HCT116 (cell line): ENCODE measurements around the gene INSRR. TPM values are rescaled to one million over a fixed set of nuclear protein-coding genes. Genes with fewer than 3 reads are reported as not detected.

Source experiments
- ATAC-seq: fragments of 200-7000 bp; cut with Tn5 transposase; 2 replicates; pipeline ENCODE4 v1.9.1; 2020; ENCODE audit warnings: mild to moderate bottlenecking, moderate library complexity
- BruUV-seq: library from RNA; stranded (reverse); fragments of 400-500 nt; replicated peaks from 2 replicates; lab custom pipeline; 2021; lab: Mats Ljungman, UMichigan
- CTCF ChIA-PET: fragments of 300-600 bp; sonication (Branson Sonifier 250); formaldehyde crosslinking; loops from one replicate; lab custom pipeline; 2021; ENCODE audit warnings: antibody characterized with exemption; lab: Charles Lee
- POLR2A ChIA-PET: fragments of 300-600, 350-600 bp; sonication (Branson Sonifier 250); formaldehyde crosslinking; loops from one replicate; lab custom pipeline; 2021; ENCODE audit warnings: antibody characterized with exemption; lab: Charles Lee
- RAD21 ChIA-PET, 2 experiments: fragments of 300-600 bp; sonication (Branson Sonifier 250); formaldehyde crosslinking; loops; one replicate each; lab custom pipeline; 2023; ENCODE audit warnings: low total read pairs in 2 of 2; ENCODE audit not compliant: uncharacterized antibody in 2 of 2, unreplicated experiment in 2 of 2, low non-redundant PET in 1 of 2; lab: Charles Lee
- DNase-seq: peaks from one replicate; pipeline ENCODE4 v3.0.0-alpha.2; 2010; ENCODE audit warnings: low read depth, low spot score
- H2AFZ ChIP-seq: fragments of 200-600 bp; shearing (Covaris generic), sonication (generic); 2 replicates; pipeline ENCODE4 v1.6.1; 2017; ENCODE audit warnings: low read depth, mixed run types, mixed read lengths, antibody characterized with exemption, low read length; ENCODE audit not compliant: poor library complexity, severe bottlenecking
- H3K27ac ChIP-seq: 2 replicates; pipeline ENCODE4 v1.5.1; 2012; ENCODE audit warnings: low read depth, low read length
- H3K27me3 ChIP-seq: fragments of 200-600 bp; sonication (generic); 2 replicates; pipeline ENCODE4 v1.6.1; 2016; ENCODE audit warnings: mixed run types, low read length, mixed read lengths; ENCODE audit not compliant: insufficient read depth
- H3K36me3 ChIP-seq, 2 experiments: fragments of 200-500 bp in 1 of 2; fragments of 200-600 bp in 1 of 2; sonication (Bioruptor generic) in 1 of 2; sonication (generic) in 1 of 2; 2 replicates each; pipeline versions ENCODE4 v1.5.1 to v1.6.1; 2014 to 2016; ENCODE audit warnings: low read length in 2 of 2, inconsistent platforms in 1 of 2, mixed read lengths in 1 of 2, mixed run types in 1 of 2; ENCODE audit not compliant: insufficient read depth in 2 of 2, control insufficient read depth in 1 of 2
- H3K4me1 ChIP-seq, 2 experiments: fragments of 200-600 bp in 1 of 2; sonication (generic) in 1 of 2; 2 replicates each; pipeline versions ENCODE4 v1.5.1 to v1.6.1; 2012 to 2017; ENCODE audit warnings: low read length in 2 of 2, inconsistent platforms in 1 of 2, mild to moderate bottlenecking in 1 of 2, mixed read lengths in 1 of 2, mixed run types in 1 of 2, moderate library complexity in 1 of 2; ENCODE audit not compliant: insufficient read depth in 2 of 2, control insufficient read depth in 1 of 2
- H3K4me2 ChIP-seq: fragments of 200-600 bp; sonication (generic); 2 replicates; pipeline ENCODE4 v1.6.1; 2017; ENCODE audit warnings: mixed run types, low read length, mixed read lengths
- H3K4me3 ChIP-seq, 2 experiments: fragments of 200-600 bp in 1 of 2; sonication (generic) in 1 of 2; replicated peaks in 1 of 2; 2 replicates each; pipeline ENCODE4 v1.5.1; 2011 to 2016; ENCODE audit warnings: low read length in 2 of 2, control low read depth in 1 of 2, low read depth in 1 of 2, mild to moderate bottlenecking in 1 of 2, mixed read lengths in 1 of 2, mixed run types in 1 of 2
- H3K79me2 ChIP-seq: fragments of 200-600 bp; sonication (generic); 2 replicates; pipeline ENCODE4 v1.6.1; 2017; ENCODE audit warnings: mild to moderate bottlenecking, mixed run types, low read length, moderate library complexity, mixed read lengths; ENCODE audit not compliant: insufficient read depth
- H3K9ac ChIP-seq: fragments of 200-600 bp; sonication (generic); 2 replicates; pipeline ENCODE4 v1.6.1; 2016; ENCODE audit warnings: low read length, mixed read lengths
- H3K9me2 ChIP-seq: fragments of 200-600 bp; sonication (generic), shearing (Covaris generic); 2 replicates; pipeline ENCODE4 v1.6.1; 2017; ENCODE audit warnings: mixed run types, mild to moderate bottlenecking, moderate library complexity; ENCODE audit not compliant: insufficient read depth
- H3K9me3 ChIP-seq, 2 experiments: fragments of 200-500 bp in 1 of 2; fragments of 200-600 bp in 1 of 2; sonication (Bioruptor generic) in 1 of 2; sonication (generic) in 1 of 2; 2 replicates each; pipeline ENCODE4 v1.6.1; 2014 to 2017; ENCODE audit warnings: low read length in 2 of 2, mixed read lengths in 2 of 2, inconsistent platforms in 1 of 2, low read depth in 1 of 2, mild to moderate bottlenecking in 1 of 2, mixed run types in 1 of 2, moderate library complexity in 1 of 2; ENCODE audit not compliant: control insufficient read depth in 1 of 2, insufficient read depth in 1 of 2
- H4K20me1 ChIP-seq: fragments of 200-600 bp; sonication (generic), shearing (Covaris generic); 2 replicates; pipeline ENCODE4 v1.6.1; 2017; ENCODE audit warnings: mixed run types, mild to moderate bottlenecking, moderate library complexity; ENCODE audit not compliant: insufficient read depth
- CBX3 ChIP-seq: IDR thresholded peaks from 2 replicates; pipeline ENCODE4 v1.6.1; 2012; ENCODE audit warnings: low read depth
- CEBPB ChIP-seq: IDR thresholded peaks from 2 replicates; pipeline ENCODE4 v1.6.1; 2012; ENCODE audit warnings: low read depth
- POLR2AphosphoS5 ChIP-seq: IDR thresholded peaks from 2 replicates; pipeline ENCODE4 v1.6.1; 2011; ENCODE audit warnings: mild to moderate bottlenecking, low read depth, low read length, moderate library complexity
- RAD21 ChIP-seq: IDR thresholded peaks from 2 replicates; pipeline ENCODE4 v1.6.1; 2012; ENCODE audit warnings: low read depth, mild to moderate bottlenecking
- SIN3A ChIP-seq: IDR thresholded peaks from 2 replicates; pipeline ENCODE4 v1.6.1; 2012; ENCODE audit warnings: low read depth
- SRF ChIP-seq: IDR thresholded peaks from 2 replicates; pipeline ENCODE4 v1.6.1; 2012; ENCODE audit warnings: low read depth
- TCF7L2 ChIP-seq: IDR thresholded peaks from 2 replicates; pipeline ENCODE4 v1.7.0; 2011; ENCODE audit warnings: borderline replicate concordance, inconsistent platforms; ENCODE audit not compliant: insufficient read depth, insufficient read length; ENCODE audit errors: extremely low read depth
- intact Hi-C: fragments of 100-400 bp; cut with micrococcal nuclease; formaldehyde crosslinking; loops from 2 replicates; pipeline ENCODE4 v1.10.0; 2022
- total RNA-seq: library from RNA; stranded (reverse); gene quantifications from one replicate; pipeline ENCODE4 v1.2.1, GENCODE V29; 2021; ENCODE audit not compliant: unreplicated experiment
- TF ChIP-seq, protein P1 (sequence below): IDR thresholded peaks from 2 replicates; pipeline ENCODE4 v1.6.1; 2012
- TF ChIP-seq, protein P2 (sequence below): IDR thresholded peaks from 2 replicates; pipeline ENCODE4 v1.6.1; 2011; ENCODE audit warnings: mild to moderate bottlenecking, low read length, moderate library complexity; ENCODE audit not compliant: insufficient replicate concordance; ENCODE audit errors: extremely low read depth

The INSRR gene
- total RNA-seq, 1 experiment from 2014 or later, result not detected

DNA sequence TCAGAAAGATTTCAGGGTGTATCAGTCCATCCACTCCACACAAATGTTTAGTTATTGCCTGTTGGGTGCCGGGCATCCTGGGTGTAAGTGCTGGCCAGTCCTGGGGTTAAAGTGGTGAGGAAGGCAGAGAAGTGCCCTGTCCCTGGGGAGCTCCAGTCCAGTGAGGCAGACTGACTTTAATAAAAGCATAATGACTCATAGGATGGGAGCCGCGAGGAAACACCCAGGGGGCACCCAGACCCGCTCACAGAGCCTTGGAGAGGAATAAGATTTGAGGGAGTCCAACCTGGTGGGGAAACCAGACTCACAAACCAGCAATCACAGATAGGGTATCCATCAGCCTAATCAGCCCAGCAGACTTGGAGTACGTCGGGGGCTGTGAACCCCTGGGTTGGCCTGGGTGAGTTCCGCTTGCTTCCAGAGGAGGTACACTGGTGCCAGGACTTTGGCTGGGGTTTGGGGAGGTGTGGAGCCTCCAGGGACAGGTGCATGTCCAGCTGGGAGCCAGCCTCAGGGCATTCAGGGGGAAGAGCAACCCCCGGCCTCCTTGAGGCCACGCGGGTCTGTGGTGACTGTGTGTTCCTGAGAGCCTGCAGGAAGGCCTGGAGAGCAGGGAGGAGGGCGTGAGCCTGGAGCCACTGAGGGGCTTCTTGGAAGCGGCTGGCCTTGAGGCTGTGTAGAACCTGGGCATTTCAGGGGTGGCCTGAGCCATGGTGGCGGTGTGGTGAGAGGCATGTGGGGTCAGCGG is 38.3 kb upstream of the INSRR start:
- Histone ChIP-seq H3K9me2 (no peaks in the 10 kb centered on the region), H3K9ac (peak overlapping the region; percentile 65), H3K27ac (peak overlapping the region; percentile 88), H2AFZ (no peak overlapping the region), H3K79me2 (no peaks in the 10 kb centered on the region), H3K27me3 (no peaks in the 10 kb centered on the region), H3K4me1 (peaks cover 32 to 59% of the 10 kb centered on the region in 2 experiments), H4K20me1 (no peaks in the 10 kb centered on the region), H3K9me3 (no peaks in the 10 kb centered on the region), H3K36me3 (no peaks in the 10 kb centered on the region)
- POLR2A ChIA-PET, result interaction anchor here (0.6 kb wide), 1 partner anchor 798 kb away, joined by 3 read pairs; no protein-coding TSS in a partner anchor
- peak; percentile 58 for ATAC-seq
- no TSS peak for BruUV-seq
- RAD21 ChIA-PET, result no interaction called here
- intact Hi-C loops, result no loop called here
- CTCF ChIA-PET, result interaction anchor here (0.9 to 2.3 kb wide), 4 partner anchors 23 to 295 kb away, joined by 3 to 11 read pairs (median 5); no protein-coding TSS in a partner anchor
- TF ChIP-seq RAD21 (no peak), CEBPB (no peak)
- TF ChIP-seq, all 23 proteins: peak for 0
- peak overlapping the region; percentile 83 for H3K4me2 ChIP-seq
- peak overlapping the region; percentile 1 to 48; a peak in 3 of 4 replicates for H3K4me3 ChIP-seq
- DNase-seq, result no peak

GRCh38 chr1:156896490-156897033 is 37.6 kb upstream of the INSRR start:
- H4K20me1 ChIP-seq, result no peaks in the 10 kb centered on the region
- peak overlapping the region; percentile 65 for H3K9ac ChIP-seq
- intact Hi-C loops, result no loop called here
- ChIA-PET POLR2A (no interaction called here), CTCF (interaction anchor here (0.9 to 2.3 kb wide), 4 partner anchors 23 to 294 kb away, joined by 3 to 11 read pairs (median 5); no protein-coding TSS in a partner anchor), RAD21 (no interaction called here)
- peaks cover 32 to 63% of the 10 kb centered on the region in 2 experiments for H3K4me1 ChIP-seq
- no peaks in the 10 kb centered on the region for H3K27me3 ChIP-seq
- peak overlapping the region; percentile 83 for H3K4me2 ChIP-seq
- no peaks in the 10 kb centered on the region for H3K9me2 ChIP-seq
- no peaks in the 10 kb centered on the region for H3K36me3 ChIP-seq
- H3K27ac ChIP-seq, result peak overlapping the region; percentile 88
- no peaks in the 10 kb centered on the region for H3K79me2 ChIP-seq
- no TSS peak for BruUV-seq
- peak overlapping the region; percentile 6 to 48; a peak in 3 of 4 replicates for H3K4me3 ChIP-seq
- no peak overlapping the region for H2AFZ ChIP-seq
- ATAC-seq (peak; percentile 80), DNase-seq (peak; percentile 46)
- TF ChIP-seq CBX3 (no peak), SIN3A (no peak), SRF (no peak), POLR2AphosphoS5 (peak; percentile 18; the same call in 1 of the 2 replicates), TCF7L2 (peak; percentile 9)
- TF ChIP-seq, protein P1, sequence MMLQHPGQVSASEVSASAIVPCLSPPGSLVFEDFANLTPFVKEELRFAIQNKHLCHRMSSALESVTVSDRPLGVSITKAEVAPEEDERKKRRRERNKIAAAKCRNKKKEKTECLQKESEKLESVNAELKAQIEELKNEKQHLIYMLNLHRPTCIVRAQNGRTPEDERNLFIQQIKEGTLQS, result no peak
- TF ChIP-seq, protein P2, sequence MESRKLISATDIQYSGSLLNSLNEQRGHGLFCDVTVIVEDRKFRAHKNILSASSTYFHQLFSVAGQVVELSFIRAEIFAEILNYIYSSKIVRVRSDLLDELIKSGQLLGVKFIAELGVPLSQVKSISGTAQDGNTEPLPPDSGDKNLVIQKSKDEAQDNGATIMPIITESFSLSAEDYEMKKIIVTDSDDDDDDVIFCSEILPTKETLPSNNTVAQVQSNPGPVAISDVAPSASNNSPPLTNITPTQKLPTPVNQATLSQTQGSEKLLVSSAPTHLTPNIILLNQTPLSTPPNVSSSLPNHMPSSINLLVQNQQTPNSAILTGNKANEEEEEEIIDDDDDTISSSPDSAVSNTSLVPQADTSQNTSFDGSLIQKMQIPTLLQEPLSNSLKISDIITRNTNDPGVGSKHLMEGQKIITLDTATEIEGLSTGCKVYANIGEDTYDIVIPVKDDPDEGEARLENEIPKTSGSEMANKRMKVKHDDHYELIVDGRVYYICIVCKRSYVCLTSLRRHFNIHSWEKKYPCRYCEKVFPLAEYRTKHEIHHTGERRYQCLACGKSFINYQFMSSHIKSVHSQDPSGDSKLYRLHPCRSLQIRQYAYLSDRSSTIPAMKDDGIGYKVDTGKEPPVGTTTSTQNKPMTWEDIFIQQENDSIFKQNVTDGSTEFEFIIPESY, result no peak
- H3K9me3 ChIP-seq, result no peaks in the 10 kb centered on the region
